Measurements from ENCODE around the gene SKIL.
"Not testable (repeated sequence)": the region's sequence is repeated elsewhere in the genome, so short reads cannot be mapped to it uniquely, and the experiment has no call there.

DNA sequence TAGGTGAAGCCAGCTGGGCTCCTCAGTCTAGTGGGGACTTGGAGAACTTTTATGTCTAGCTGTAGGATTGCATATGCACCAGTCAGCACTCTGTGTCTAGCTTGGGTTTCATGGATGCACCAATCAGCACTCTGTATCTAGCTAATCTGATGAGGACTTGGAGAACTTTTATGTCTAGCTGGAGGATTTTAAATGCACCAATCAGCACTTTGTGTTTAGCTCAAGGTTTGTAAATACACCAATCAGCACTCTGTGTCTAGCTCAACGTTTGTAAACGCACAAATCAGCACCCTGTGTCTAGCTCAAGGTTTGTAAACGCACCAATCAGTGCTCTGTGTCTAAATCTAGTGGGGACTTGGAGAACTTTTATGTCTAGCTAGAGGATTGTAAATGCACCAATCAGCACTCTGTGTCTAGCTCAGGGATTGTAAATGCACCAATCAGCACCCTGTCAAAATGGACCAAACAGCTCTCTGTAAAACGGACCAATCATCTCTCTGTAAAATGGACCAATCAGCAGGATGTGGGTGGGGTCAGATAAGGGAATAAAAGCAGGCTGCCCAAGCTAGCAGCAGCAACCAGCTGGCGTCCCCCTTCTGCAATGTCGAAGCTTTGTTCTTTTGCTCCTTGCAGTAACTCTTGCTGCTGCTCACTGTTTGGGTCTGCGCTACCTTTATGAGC is 29.5 kb upstream of the SKIL start:
- TF ChIP-seq CTCF (IDR thresholded peaks at IDR 0.05 in 2 of 3, conservative IDR thresholded peaks at IDR 0.05 in 1 of 3; ENCODE audit: borderline replicate concordance in 1 of 3, insufficient read depth in 1 of 3, low read depth in 2 of 3, low read length in 2 of 3); CBX3 (IDR thresholded peaks at IDR 0.05; ENCODE audit: low read depth); SIN3A (IDR thresholded peaks at IDR 0.05; ENCODE audit: low read depth); EZH2 (IDR thresholded peaks at IDR 0.05); POLR2AphosphoS5 (IDR thresholded peaks at IDR 0.05; ENCODE audit: low read depth, low read length); EZH2phosphoT487 (IDR thresholded peaks at IDR 0.05; ENCODE audit: borderline replicate concordance): not testable (repeated sequence)
